Measurements from ENCODE around the gene TMX3. TPM values are rescaled to one million over a fixed set of nuclear protein-coding genes. Genes with fewer than 3 reads are reported as not detected.

Gene TMX3
- total RNA-seq, 1 donor from 2014 or later: 58.4 TPM

Other genes with a start within 250 kb of the TMX3 start
- 1.3 and 2.6 TPM in 2 replicates for gene CCDC102B, start 83.0 kb upstream of the TMX3 start, total RNA-seq